Measurements from ENCODE around the gene VTI1A. TPM values are rescaled to one million over a fixed set of nuclear protein-coding genes. Genes with fewer than 3 reads are reported as not detected.

Gene VTI1A
- total RNA-seq, 1 donor from 2014 or later = 36.9 TPM

DNA sequence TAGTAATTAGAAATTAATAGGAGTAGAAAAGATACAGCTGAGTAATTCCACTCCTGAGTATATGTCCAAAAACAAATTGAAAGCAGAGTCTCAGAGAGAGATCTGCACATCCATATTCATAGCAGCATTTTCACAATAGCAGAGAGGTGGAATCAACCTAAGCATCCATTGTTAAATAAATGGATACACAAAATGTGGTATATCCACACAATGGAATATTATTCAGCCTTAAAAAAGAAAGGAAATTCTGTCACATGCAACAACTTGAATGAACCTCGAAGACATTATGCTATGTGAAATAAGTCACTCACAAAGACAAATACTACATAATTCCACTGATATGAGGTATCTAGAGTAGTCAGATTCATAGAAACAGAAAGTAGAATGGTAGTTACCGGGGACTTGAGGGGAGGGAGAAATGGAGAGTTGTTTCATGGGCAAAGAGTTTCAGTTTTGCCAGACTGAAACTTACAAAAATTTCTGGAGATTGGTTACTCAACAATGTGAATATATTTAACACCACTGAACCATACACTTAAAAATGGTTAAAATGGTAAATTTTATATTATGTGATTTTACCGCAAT is 18.4 kb downstream of the VTI1A start:
- TF ChIP-seq, protein P1, sequence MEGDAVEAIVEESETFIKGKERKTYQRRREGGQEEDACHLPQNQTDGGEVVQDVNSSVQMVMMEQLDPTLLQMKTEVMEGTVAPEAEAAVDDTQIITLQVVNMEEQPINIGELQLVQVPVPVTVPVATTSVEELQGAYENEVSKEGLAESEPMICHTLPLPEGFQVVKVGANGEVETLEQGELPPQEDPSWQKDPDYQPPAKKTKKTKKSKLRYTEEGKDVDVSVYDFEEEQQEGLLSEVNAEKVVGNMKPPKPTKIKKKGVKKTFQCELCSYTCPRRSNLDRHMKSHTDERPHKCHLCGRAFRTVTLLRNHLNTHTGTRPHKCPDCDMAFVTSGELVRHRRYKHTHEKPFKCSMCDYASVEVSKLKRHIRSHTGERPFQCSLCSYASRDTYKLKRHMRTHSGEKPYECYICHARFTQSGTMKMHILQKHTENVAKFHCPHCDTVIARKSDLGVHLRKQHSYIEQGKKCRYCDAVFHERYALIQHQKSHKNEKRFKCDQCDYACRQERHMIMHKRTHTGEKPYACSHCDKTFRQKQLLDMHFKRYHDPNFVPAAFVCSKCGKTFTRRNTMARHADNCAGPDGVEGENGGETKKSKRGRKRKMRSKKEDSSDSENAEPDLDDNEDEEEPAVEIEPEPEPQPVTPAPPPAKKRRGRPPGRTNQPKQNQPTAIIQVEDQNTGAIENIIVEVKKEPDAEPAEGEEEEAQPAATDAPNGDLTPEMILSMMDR (IDR thresholded peaks at IDR 0.05) = no peak
- H3K27ac ChIP-seq = no peak overlapping the region
- no peaks in the 10 kb centered on the region for H3K4me1 ChIP-seq
- peaks cover 53% of the 10 kb centered on the region for H3K36me3 ChIP-seq
- no peak overlapping the region for H3K4me3 ChIP-seq
- H3K27me3 ChIP-seq (ENCODE audit: low read depth) = no peaks in the 10 kb centered on the region
- ATAC-seq = no peak
- intact Hi-C loops (cut with DNase I) = no loop called here
- H3K9me3 ChIP-seq = no peaks in the 10 kb centered on the region
- no peak for DNase-seq

DNA sequence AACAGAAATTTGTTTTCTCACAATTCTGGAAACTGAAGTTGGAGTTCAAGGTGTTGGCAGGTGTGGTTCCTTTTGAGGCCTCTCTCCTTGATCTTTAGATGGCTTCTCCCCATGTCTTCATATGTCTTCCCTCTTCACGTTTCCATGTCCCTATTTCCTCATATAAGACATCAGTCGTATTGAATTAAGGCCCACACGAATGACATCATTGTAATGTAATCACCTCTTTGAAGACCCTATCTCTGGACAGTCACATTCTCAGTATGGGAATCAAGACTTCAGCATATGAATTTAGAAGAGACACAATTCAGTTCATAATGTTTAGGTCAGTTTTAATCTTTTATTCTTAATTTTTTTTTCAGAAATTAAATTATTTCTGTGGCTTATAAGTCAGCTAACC is 19.8 kb downstream of the VTI1A start:
- intact Hi-C loops (cut with DNase I) = no loop called here
- H3K36me3 ChIP-seq = peaks cover 43% of the 10 kb centered on the region
- no peaks in the 10 kb centered on the region for H3K9me3 ChIP-seq
- H3K27me3 ChIP-seq (ENCODE audit: low read depth) = no peaks in the 10 kb centered on the region
- no peak for ATAC-seq
- no peak overlapping the region for H3K4me3 ChIP-seq
- TF ChIP-seq, protein P1 (IDR thresholded peaks at IDR 0.05) = no peak
- no peak overlapping the region for H3K27ac ChIP-seq
- H3K4me1 ChIP-seq = peaks cover 1% of the 10 kb centered on the region
- no peak for DNase-seq

DNA sequence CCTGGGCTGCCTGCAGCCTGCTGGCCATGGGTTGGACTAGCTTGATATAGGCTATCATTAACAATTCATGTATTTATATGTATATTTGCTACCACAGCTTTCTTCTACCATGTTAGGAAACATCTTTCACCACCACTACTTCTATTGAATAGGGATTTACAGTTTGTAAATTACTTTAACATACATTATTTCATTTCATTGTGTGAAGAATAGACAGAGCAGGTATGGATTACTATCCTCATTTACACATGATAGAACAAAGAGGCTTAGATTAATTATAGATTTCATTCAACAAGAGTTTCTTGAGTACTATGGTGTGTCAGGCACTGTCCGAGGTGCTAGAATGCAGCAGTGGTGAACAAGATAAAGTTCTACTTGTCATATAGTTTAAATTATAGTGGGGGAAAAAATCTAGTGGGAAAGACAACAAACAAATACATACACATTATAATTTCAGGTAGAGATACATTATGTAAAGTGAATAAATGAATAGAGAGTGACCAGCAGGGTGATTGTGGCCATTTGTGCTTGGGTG is 20.6 kb downstream of the VTI1A start:
- intact Hi-C loops (cut with DNase I) = no loop called here
- Histone ChIP-seq H3K9me3 (no peaks in the 10 kb centered on the region), H3K4me1 (peaks cover 5% of the 10 kb centered on the region), H3K27me3 (ENCODE audit: low read depth) (no peaks in the 10 kb centered on the region), H3K36me3 (peaks cover 37% of the 10 kb centered on the region), H3K27ac (no peak overlapping the region), H3K4me3 (no peak overlapping the region)
- TF ChIP-seq, protein P1 (IDR thresholded peaks at IDR 0.05) = no peak
- DNase-seq (no peak), ATAC-seq (no peak)

DNA sequence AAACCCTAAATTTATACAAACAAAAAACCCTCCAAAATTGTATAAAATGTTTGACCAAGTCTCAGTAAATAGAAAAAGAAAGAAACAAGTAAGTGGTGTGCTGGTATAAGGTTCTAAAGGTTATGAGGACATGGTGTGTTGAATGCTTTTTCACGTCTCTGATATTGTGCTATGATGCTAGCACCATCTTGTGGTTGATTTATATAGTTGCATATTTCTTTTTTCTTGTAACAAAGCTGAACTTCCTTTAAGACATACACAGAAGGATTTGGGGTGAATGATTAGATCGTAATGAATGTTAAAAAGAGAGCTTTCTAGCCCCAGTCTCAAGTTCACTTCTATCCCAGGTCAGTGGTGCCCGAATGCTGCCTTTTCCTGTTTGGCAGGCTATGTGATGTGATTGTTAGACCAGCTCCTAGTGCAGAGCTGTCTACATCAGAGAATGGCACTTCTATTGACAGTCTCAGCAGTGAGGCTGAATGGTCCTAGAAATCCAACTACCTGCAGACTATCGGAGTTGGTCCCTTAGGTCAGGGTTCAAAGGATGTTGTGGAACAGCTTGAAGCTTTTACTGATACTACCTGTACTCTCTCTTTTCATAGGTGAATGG is 25.0 kb downstream of the VTI1A start:
- Histone ChIP-seq H3K4me1 (peaks cover 5% of the 10 kb centered on the region), H3K27me3 (ENCODE audit: low read depth) (no peaks in the 10 kb centered on the region), H3K9me3 (no peaks in the 10 kb centered on the region), H3K36me3 (peaks cover 8% of the 10 kb centered on the region), H3K4me3 (no peak overlapping the region), H3K27ac (no peak overlapping the region)
- intact Hi-C loops (cut with DNase I) = no loop called here
- peak; percentile 57 to 64 for ATAC-seq
- DNase-seq = no peak
- TF ChIP-seq, protein P1 (IDR thresholded peaks at IDR 0.05) = peak; percentile 67

DNA sequence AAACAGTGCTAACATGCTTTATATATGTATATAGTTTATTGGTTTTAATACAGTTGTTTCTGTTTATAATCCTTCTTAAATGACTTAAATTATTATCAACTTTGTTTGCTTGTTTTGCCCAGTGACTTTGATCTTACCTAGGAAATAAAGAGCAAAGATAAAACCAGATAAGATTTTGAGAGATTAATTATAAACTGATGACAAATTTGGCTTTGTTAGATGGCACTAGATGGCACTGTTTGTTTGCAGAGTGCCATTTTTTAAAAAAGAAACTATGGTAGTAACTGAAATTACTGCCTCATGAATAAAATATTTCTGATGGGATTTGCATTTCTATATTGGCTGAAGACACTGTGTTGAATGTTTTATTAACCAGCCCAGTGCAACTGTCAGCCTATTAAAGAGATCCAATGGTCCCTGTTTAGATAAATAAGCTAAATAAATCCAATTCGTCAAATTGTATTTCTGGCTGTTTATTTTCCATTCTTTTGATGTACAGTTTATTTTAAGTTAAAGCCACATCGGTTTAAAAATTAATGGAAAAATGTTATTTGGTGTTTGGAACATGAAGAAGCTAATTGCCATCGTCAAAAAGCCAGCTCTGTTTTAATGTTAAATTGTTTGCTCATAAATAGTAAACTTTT is 28.7 kb downstream of the VTI1A start:
- H3K36me3 ChIP-seq = no peaks in the 10 kb centered on the region
- H3K9me3 ChIP-seq = no peaks in the 10 kb centered on the region
- ATAC-seq (no peak), DNase-seq (no peak)
- no peak overlapping the region for H3K27ac ChIP-seq
- no peaks in the 10 kb centered on the region for H3K27me3 ChIP-seq (ENCODE audit: low read depth)
- TF ChIP-seq, protein P1 (IDR thresholded peaks at IDR 0.05) = peak; percentile 38
- H3K4me1 ChIP-seq = peaks cover 5% of the 10 kb centered on the region
- H3K4me3 ChIP-seq = no peak overlapping the region
- intact Hi-C loops (cut with DNase I) = no loop called here
